DND-41 (cell line): ENCODE results near the gene RCBTB2.

ENCODE experiments used
- ATAC-seq: fragments of 200-7000 bp; cut with Tn5 transposase; 3 replicates; pipeline ENCODE4 v1.9.1; 2021; ENCODE audit warnings: low read depth; ENCODE audit not compliant: insufficient read depth
- DNase-seq: peaks from one replicate; pipeline ENCODE4 v3.0.0-alpha.2; 2020
- H2AFZ ChIP-seq: 2 replicates; pipeline ENCODE4 v1.6.0; 2012; ENCODE audit warnings: low read depth, low read length
- H3K27ac ChIP-seq: 2 replicates; pipeline ENCODE4 v1.5.1; 2012; ENCODE audit warnings: low read length, inconsistent platforms
- H3K27me3 ChIP-seq: fragments of 200-600 bp; sonication (generic); 2 replicates; pipeline ENCODE4 v1.6.0; 2012; ENCODE audit warnings: low read length, mild to moderate bottlenecking, inconsistent platforms; ENCODE audit not compliant: insufficient read depth, poor library complexity
- H3K36me3 ChIP-seq: 2 replicates; pipeline ENCODE4 v1.5.1; 2012; ENCODE audit warnings: low read length, inconsistent platforms; ENCODE audit not compliant: insufficient read depth
- H3K4me1 ChIP-seq: 2 replicates; pipeline ENCODE4 v1.5.1; 2012; ENCODE audit warnings: mild to moderate bottlenecking, low read length; ENCODE audit not compliant: insufficient read depth
- H3K4me2 ChIP-seq: 2 replicates; pipeline ENCODE4 v1.6.0; 2012; ENCODE audit warnings: mild to moderate bottlenecking, moderate library complexity, low read length, inconsistent platforms; ENCODE audit not compliant: insufficient read depth
- H3K4me3 ChIP-seq, 2 experiments: fragments of 200-600 bp in 1 of 2; shearing (Covaris generic) in 1 of 2; 2 replicates each; pipeline ENCODE4 v1.5.1; 2012 to 2016; ENCODE audit warnings: inconsistent platforms in 2 of 2, low read length in 2 of 2, mild to moderate bottlenecking in 2 of 2, low read depth in 1 of 2, moderate library complexity in 1 of 2
- H3K79me2 ChIP-seq: 2 replicates; pipeline ENCODE4 v1.6.0; 2012; ENCODE audit warnings: low read length, inconsistent platforms; ENCODE audit not compliant: insufficient read depth
- H3K9ac ChIP-seq: 2 replicates; pipeline ENCODE4 v1.6.0; 2012; ENCODE audit warnings: low read depth, mild to moderate bottlenecking, inconsistent platforms, low read length, moderate library complexity
- H3K9me3 ChIP-seq: 2 replicates; pipeline ENCODE4 v1.5.1; 2012; ENCODE audit warnings: low read length, moderate library complexity, mild to moderate bottlenecking, inconsistent platforms; ENCODE audit not compliant: insufficient read depth, severe bottlenecking
- H4K20me1 ChIP-seq: 2 replicates; pipeline ENCODE4 v1.6.0; 2012; ENCODE audit warnings: low read length; ENCODE audit not compliant: insufficient read depth
- CTCF ChIP-seq: IDR thresholded peaks from 2 replicates; pipeline ENCODE4 v1.5.1; 2012; ENCODE audit warnings: borderline replicate concordance, low read length, moderate library complexity, mild to moderate bottlenecking; ENCODE audit not compliant: poor library complexity, severe bottlenecking; ENCODE audit errors: extremely low read depth
- EZH2 ChIP-seq: IDR thresholded peaks from 3 replicates; pipeline ENCODE4 v1.6.1; 2012; ENCODE audit warnings: borderline replicate concordance, low read depth, mild to moderate bottlenecking, moderate library complexity, low read length, inconsistent platforms; ENCODE audit not compliant: severe bottlenecking

The RCBTB2 gene

GRCh38 chr13:48514793-48515192 is 18.1 kb downstream of the RCBTB2 start:
- Histone ChIP-seq H3K9ac (no peak overlapping the region), H3K4me2 (no peak overlapping the region), H3K4me3 (no peak overlapping the region), H3K9me3 (no peaks in the 10 kb centered on the region), H3K4me1 (peaks cover 9% of the 10 kb centered on the region; the same call in 1 of the 2 replicates), H3K79me2 (no peaks in the 10 kb centered on the region), H3K27me3 (no peaks in the 10 kb centered on the region), H4K20me1 (no peaks in the 10 kb centered on the region), H3K27ac (no peak overlapping the region), H2AFZ (no peak overlapping the region), H3K36me3 (peaks cover 21% of the 10 kb centered on the region; the same call in 1 of the 2 replicates)
- DNase-seq (no peak), ATAC-seq (no peak)
- no peak for TF ChIP-seq EZH2

- Histone ChIP-seq H4K20me1 (no peaks in the 10 kb centered on the region), H3K36me3 (peaks cover 22% of the 10 kb centered on the region), H3K9ac (no peak overlapping the region), H3K4me3 (no peak overlapping the region), H3K4me1 (peaks cover 29% of the 10 kb centered on the region), H3K9me3 (no peaks in the 10 kb centered on the region), H3K4me2 (no peak overlapping the region), H3K79me2 (no peaks in the 10 kb centered on the region), H3K27me3 (no peaks in the 10 kb centered on the region), H2AFZ (no peak overlapping the region), H3K27ac (no peak overlapping the region)
- TF ChIP-seq EZH2 (no peak), CTCF (no peak)
- DNase-seq (no peak), ATAC-seq (no peak)
These were observed 21.2 kb downstream of the RCBTB2 start for GRCh38 chr13:48511621-48512230.

- Histone ChIP-seq H3K4me3 (no peak overlapping the region), H2AFZ (no peak overlapping the region), H3K4me2 (no peak overlapping the region), H3K27me3 (no peaks in the 10 kb centered on the region), H3K4me1 (peaks cover 40% of the 10 kb centered on the region), H4K20me1 (no peaks in the 10 kb centered on the region), H3K9ac (no peak overlapping the region), H3K9me3 (no peaks in the 10 kb centered on the region), H3K27ac (no peak overlapping the region; the same call in 1 of the 2 replicates), H3K36me3 (peaks cover 16% of the 10 kb centered on the region), H3K79me2 (no peaks in the 10 kb centered on the region)
- no peak for ATAC-seq
- TF ChIP-seq CTCF (no peak), EZH2 (no peak)
- DNase-seq, result no peak
These were observed 22.2 kb downstream of the RCBTB2 start for GRCh38 chr13:48510698-48511097.

- no peak overlapping the region for H3K4me2 ChIP-seq
- H3K27ac ChIP-seq, result peak overlapping the region; percentile 97; the same call in 1 of the 2 replicates
- no peaks in the 10 kb centered on the region for H3K9me3 ChIP-seq
- no peak for TF ChIP-seq CTCF
- TF ChIP-seq EZH2, result no peak
- no peak overlapping the region for H2AFZ ChIP-seq
- H3K79me2 ChIP-seq, result no peaks in the 10 kb centered on the region
- H3K4me1 ChIP-seq, result peaks cover 65% of the 10 kb centered on the region
- H3K4me3 ChIP-seq, result no peak overlapping the region
- H4K20me1 ChIP-seq, result no peaks in the 10 kb centered on the region
- DNase-seq, result no peak
- no peak overlapping the region for H3K9ac ChIP-seq
- no peaks in the 10 kb centered on the region for H3K27me3 ChIP-seq
- peaks cover 16% of the 10 kb centered on the region for H3K36me3 ChIP-seq
- ATAC-seq, result no peak
These were observed 24.9 kb downstream of the RCBTB2 start for GRCh38 chr13:48508011-48508410.
